GM12801 (cell line): ENCODE measurements around the gene CYSRT1.

Source experiments
- TF ChIP-seq, protein P1 (sequence below): IDR thresholded peaks from one replicate; pipeline ENCODE4 v1.5.1; 2011; ENCODE audit warnings: control low read depth; ENCODE audit not compliant: insufficient read length; ENCODE audit errors: extremely low read depth

The CYSRT1 gene

GRCh38 chr9:137240841-137241489 is 16.0 kb downstream of the CYSRT1 start, which contains the start of gene TUBB4B:
Gene TUBB4B, plus strand, starts transcription at chr9:137241287. Its CDS starts 74 bp downstream, at chr9:137241361.
- TF ChIP-seq, protein P1, sequence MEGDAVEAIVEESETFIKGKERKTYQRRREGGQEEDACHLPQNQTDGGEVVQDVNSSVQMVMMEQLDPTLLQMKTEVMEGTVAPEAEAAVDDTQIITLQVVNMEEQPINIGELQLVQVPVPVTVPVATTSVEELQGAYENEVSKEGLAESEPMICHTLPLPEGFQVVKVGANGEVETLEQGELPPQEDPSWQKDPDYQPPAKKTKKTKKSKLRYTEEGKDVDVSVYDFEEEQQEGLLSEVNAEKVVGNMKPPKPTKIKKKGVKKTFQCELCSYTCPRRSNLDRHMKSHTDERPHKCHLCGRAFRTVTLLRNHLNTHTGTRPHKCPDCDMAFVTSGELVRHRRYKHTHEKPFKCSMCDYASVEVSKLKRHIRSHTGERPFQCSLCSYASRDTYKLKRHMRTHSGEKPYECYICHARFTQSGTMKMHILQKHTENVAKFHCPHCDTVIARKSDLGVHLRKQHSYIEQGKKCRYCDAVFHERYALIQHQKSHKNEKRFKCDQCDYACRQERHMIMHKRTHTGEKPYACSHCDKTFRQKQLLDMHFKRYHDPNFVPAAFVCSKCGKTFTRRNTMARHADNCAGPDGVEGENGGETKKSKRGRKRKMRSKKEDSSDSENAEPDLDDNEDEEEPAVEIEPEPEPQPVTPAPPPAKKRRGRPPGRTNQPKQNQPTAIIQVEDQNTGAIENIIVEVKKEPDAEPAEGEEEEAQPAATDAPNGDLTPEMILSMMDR: no peak

- TF ChIP-seq, protein P1: no peak
Observed at GRCh38 chr9:137241490-137242268, 16.7 kb downstream of the CYSRT1 start.

- TF ChIP-seq, protein P1: no peak
Observed at GRCh38 chr9:137242269-137243203, 17.6 kb downstream of the CYSRT1 start.

GRCh38 chr9:137243626-137244485 is 18.9 kb downstream of the CYSRT1 start:
- TF ChIP-seq, protein P1: no peak

DNA sequence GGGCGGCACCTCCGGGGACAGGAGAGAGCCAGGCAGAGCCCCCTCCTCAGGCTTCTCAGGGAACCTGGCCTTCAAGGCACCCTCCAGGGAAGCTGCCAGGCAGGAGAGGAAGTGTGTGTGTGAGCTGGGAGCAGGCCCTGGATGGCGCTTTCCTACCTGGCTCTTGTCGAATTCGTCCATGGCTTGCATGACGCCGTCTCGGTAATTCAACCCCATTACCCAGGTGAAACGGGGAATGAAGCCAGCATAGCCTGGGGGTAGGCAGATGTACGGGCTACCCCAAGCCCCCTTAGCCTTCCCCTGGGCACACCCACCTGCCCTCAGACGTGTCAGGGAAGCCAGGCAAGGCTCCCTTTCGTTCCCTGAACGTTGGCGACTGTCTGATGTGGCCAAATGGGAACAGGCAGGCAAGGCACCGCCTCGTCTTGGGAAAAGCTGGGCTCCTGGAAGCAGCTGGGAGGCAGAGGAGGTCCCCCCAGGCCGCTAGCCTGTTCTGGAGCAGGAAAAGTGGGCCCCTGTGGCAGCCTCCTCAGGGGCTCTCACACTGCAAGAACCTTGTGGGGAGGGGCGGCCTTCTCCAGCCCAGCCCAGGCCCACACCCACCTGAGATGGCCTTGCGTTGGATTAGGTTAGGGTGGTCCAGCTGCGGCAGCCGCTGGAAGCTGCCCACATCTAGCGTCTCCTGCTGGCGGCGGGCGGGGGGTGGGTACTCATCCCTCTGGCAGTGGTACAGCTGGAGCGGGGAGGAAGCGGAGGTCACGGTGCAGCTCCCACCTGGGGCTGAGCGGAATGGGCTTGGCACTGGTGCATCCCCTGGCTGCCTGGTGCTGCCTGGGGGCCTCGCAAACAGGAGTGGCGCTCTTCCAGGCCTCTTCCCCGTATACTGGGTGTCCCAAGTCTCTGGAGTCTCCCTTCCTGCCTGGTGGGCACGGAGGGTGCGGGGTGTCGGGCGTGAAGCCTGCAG is 19.8 kb downstream of the CYSRT1 start:
- TF ChIP-seq, protein P1: no peak
